IPS-20b (cell line): ENCODE measurements around the gene RUVBL2.
A peak's percentile ranks its signal among the peaks of the same experiment; 100 is the strongest.

Source experiments
- H3K27ac ChIP-seq: one replicate; pipeline ENCODE4 v1.5.1; 2013; ENCODE audit warnings: low read length
- H3K27me3 ChIP-seq: 2 replicates; pipeline ENCODE4 v1.6.1; 2013; ENCODE audit warnings: mild to moderate bottlenecking, low read length, inconsistent platforms; ENCODE audit not compliant: insufficient read depth
- H3K36me3 ChIP-seq: 2 replicates; pipeline ENCODE4 v1.6.1; 2013; ENCODE audit warnings: low read depth, mild to moderate bottlenecking, inconsistent platforms, low read length, moderate library complexity; ENCODE audit not compliant: insufficient read depth
- H3K4me1 ChIP-seq: 2 replicates; pipeline ENCODE4 v1.6.1; 2013; ENCODE audit warnings: mild to moderate bottlenecking, control low read depth, inconsistent platforms, low read length, moderate library complexity; ENCODE audit not compliant: insufficient read depth
- H3K4me3 ChIP-seq: 2 replicates; pipeline ENCODE4 v1.5.1; 2013; ENCODE audit warnings: mild to moderate bottlenecking, low read length, inconsistent platforms
- H3K9ac ChIP-seq: 2 replicates; pipeline ENCODE4 v1.6.1; 2013; ENCODE audit warnings: low read depth, mild to moderate bottlenecking, inconsistent platforms, low read length, moderate library complexity
- H3K9me3 ChIP-seq: 2 replicates; pipeline ENCODE4 v1.6.1; 2013; ENCODE audit warnings: mild to moderate bottlenecking, low read depth, low read length, inconsistent platforms; ENCODE audit not compliant: insufficient read depth

Gene RUVBL2

GRCh38 chr19:48955308-48955958 lies 38.3 kb upstream of the RUVBL2 start:
- Histone ChIP-seq H3K9me3 (no peaks in the 10 kb centered on the region), H3K36me3 (peaks cover 32% of the 10 kb centered on the region), H3K4me1 (peaks cover 7% of the 10 kb centered on the region; the same call in 1 of the 2 replicates), H3K27me3 (no peaks in the 10 kb centered on the region), H3K4me3 (peak overlapping the region; percentile 81), H3K27ac (peak overlapping the region; percentile 53), H3K9ac (peak overlapping the region; percentile 92)

- Histone ChIP-seq H3K36me3 (peaks cover 35% of the 10 kb centered on the region), H3K27ac (no peak overlapping the region), H3K9ac (no peak overlapping the region), H3K27me3 (no peaks in the 10 kb centered on the region), H3K4me3 (no peak overlapping the region), H3K9me3 (no peaks in the 10 kb centered on the region), H3K4me1 (peaks cover 7% of the 10 kb centered on the region; the same call in 1 of the 2 replicates)
Measured at GRCh38 chr19:48958006-48958405, 35.7 kb upstream of the RUVBL2 start.

GRCh38 chr19:48959341-48960239 lies 34.1 kb upstream of the RUVBL2 start:
- no peak overlapping the region for H3K9ac ChIP-seq
- H3K27ac ChIP-seq, result no peak overlapping the region
- no peaks in the 10 kb centered on the region for H3K9me3 ChIP-seq
- H3K36me3 ChIP-seq, result peaks cover 35% of the 10 kb centered on the region
- H3K27me3 ChIP-seq, result no peaks in the 10 kb centered on the region
- no peak overlapping the region for H3K4me3 ChIP-seq
- peaks cover 23% of the 10 kb centered on the region for H3K4me1 ChIP-seq

GRCh38 chr19:48961051-48961649 lies 32.5 kb upstream of the RUVBL2 start:
- Histone ChIP-seq H3K9ac (no peak overlapping the region), H3K36me3 (peaks cover 32% of the 10 kb centered on the region), H3K9me3 (no peaks in the 10 kb centered on the region), H3K27me3 (no peaks in the 10 kb centered on the region), H3K27ac (no peak overlapping the region), H3K4me1 (peaks cover 17% of the 10 kb centered on the region), H3K4me3 (no peak overlapping the region)

- Histone ChIP-seq H3K27ac (no peak overlapping the region), H3K9ac (no peak overlapping the region), H3K4me1 (peaks cover 17% of the 10 kb centered on the region), H3K36me3 (peaks cover 34% of the 10 kb centered on the region), H3K9me3 (no peaks in the 10 kb centered on the region), H3K4me3 (no peak overlapping the region), H3K27me3 (no peaks in the 10 kb centered on the region)
Measured at GRCh38 chr19:48961673-48962028, 32.0 kb upstream of the RUVBL2 start.

- Histone ChIP-seq H3K9ac (no peak overlapping the region; the same call in 1 of the 2 replicates), H3K4me1 (peaks cover 17% of the 10 kb centered on the region), H3K27me3 (no peaks in the 10 kb centered on the region)
Measured at GRCh38 chr19:48962029-48962848, 31.4 kb upstream of the RUVBL2 start.

GRCh38 chr19:48962849-48963165 lies 30.9 kb upstream of the RUVBL2 start:
- no peak overlapping the region; the same call in 1 of the 2 replicates for H3K9ac ChIP-seq
- H3K4me3 ChIP-seq, result no peak overlapping the region
- no peaks in the 10 kb centered on the region for H3K27me3 ChIP-seq
- H3K36me3 ChIP-seq, result peaks cover 33% of the 10 kb centered on the region
- no peak overlapping the region for H3K27ac ChIP-seq
- peaks cover 17% of the 10 kb centered on the region for H3K4me1 ChIP-seq
- no peaks in the 10 kb centered on the region for H3K9me3 ChIP-seq

More at GRCh38 chr19:48962029-48962848, 31.4 kb upstream of the RUVBL2 start:
- Histone ChIP-seq H3K27ac (no peak overlapping the region), H3K9me3 (no peaks in the 10 kb centered on the region), H3K36me3 (peaks cover 35% of the 10 kb centered on the region), H3K4me3 (no peak overlapping the region)

- Histone ChIP-seq H3K36me3 (peaks cover 34% of the 10 kb centered on the region), H3K9me3 (no peaks in the 10 kb centered on the region), H3K27ac (peak overlapping the region; percentile 98), H3K9ac (peak overlapping the region; percentile 83), H3K4me1 (peaks cover 17% of the 10 kb centered on the region), H3K4me3 (peak overlapping the region; percentile 67), H3K27me3 (no peaks in the 10 kb centered on the region)
Measured at GRCh38 chr19:48963371-48964204, 30.1 kb upstream of the RUVBL2 start.

- Histone ChIP-seq H3K9ac (peak overlapping the region; percentile 83), H3K36me3 (peaks cover 35% of the 10 kb centered on the region), H3K27ac (peak overlapping the region; percentile 50), H3K9me3 (no peaks in the 10 kb centered on the region), H3K4me3 (peak overlapping the region; percentile 67), H3K4me1 (peaks cover 17% of the 10 kb centered on the region), H3K27me3 (no peaks in the 10 kb centered on the region)
Measured at GRCh38 chr19:48964205-48965039, 29.3 kb upstream of the RUVBL2 start.
